Cardiac ventricle fibroblast (primary cell): ENCODE measurements around the gene AP2B1. TPM values are rescaled to one million over a fixed set of nuclear protein-coding genes. Genes with fewer than 3 reads are reported as not detected.

Source experiments
- total RNA-seq: library from RNA; depleted of rRNA; stranded (reverse); fragments of >200 nt; gene quantifications from 2 replicates; pipeline ENCODE4 v1.2.3, GENCODE V29; 2015

AP2B1 gene
- total RNA-seq, result 80.6 and 81.1 TPM in 2 replicates

DNA sequence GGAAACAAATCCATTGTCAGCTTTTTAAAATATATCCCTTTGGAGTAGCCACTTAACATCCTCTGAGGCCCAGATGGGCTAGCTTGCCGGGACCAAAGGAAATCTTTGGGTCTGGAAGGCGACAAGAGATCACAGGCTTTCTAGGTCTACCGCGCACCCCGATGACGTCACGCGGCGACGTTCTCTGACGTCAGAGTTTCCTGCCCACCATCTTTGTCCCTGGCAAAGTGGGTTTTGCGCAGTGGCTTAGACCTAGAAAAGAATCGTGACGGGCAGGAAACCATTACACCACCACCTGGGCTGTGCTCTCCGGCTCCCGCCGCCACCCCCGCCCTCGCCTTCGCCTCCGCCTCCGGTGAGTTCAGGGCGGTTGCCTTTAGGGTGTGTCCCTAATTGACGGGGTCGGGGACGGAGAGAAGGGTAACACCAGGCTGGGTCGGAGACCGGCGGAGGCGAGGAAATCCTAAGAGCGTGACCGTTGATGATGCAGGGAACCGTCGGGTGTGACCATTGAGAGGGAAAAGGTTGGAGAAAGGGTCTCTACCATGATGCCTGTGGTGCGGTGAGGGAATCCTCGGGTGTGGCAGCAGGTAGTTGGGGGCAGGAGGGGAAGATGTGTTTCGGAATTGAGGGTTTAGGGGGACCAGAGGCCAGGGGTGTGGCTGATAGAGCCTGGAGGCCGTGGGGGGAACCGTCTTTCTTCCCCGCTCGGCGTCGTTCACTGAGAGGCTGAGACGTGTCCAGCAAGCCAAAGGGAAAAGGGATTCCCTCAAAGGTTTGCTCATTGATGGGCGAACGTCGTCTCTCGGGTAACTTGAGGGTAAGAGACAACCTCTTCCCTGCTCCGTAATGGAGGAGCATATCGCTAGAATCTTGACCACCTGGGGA is at the start of gene AP2B1:
AP2B1 (plus strand) TSS at position 249 of the 888 bp plus-strand sequence. CDS start 6,709 bp downstream, outside the sequence.

GRCh38 chr17:35537601-35538141 is 49.5 kb upstream of the AP2B1 start, which contains the start of gene SLFN12L:
SLFN12L (minus strand) TSS chr17:35537678; CDS start chr17:35522364, 15,314 bp downstream.

DNA sequence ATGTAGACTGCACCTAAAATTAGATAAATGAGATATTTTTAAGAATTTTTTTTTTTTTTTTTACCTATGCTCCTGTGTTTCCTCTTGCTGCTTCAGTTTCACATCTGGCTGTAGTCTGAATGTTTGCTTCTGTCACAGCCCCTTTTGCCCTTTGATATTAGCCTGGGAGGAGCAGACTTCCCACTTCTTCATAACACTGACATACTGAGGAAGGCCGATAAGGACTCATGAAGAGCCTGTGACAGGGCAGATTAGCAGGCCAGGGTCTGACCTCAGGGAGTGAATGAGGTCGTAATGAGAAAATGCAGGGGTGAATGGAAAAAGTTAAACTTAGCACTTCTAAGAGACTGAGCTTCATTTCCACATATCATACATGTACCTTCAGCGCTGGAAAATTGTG is 26.4 kb upstream of the AP2B1 start, which contains the start of gene SLFN14:
SLFN14 (minus strand) TSS at position 117 of the 400 bp plus-strand sequence. CDS start 2,757 bp downstream, outside the sequence.

DNA sequence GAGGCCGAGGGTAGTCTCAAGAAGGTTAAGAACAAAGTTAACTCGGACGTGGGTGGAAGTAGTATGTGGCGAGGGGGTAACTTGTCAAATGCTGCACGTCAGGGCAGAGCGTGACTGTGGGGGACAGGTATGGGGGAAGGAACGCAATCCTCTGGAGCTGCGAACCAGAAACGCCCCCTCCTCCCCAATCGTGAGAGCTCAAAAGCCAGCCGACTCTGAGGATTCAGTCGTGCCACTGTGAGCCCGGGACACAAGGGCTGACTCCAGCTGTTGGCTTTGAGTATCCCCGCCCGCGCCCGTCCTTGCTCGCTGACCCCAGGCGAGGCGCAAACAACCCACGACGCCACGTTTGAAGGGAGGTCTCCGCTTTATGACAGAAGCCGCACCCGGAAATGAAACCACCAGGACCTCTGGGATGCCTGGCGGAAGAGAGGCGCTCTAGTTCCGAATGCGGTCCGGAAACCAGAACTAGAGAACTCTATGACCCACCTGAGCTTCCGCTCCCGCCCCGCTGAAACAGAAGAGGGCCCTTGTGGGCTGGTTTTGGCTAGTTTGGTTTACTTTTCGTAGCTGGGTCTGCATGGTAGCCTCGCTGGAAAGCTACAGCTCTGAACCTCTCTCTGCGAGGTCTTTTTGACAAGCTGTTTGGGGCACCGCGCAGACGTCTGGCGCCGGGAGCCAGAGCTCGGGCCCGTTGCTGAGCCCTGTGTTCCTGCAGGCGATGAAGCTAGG is 8.8 kb upstream of the AP2B1 start, which contains the start of gene PEX12:
PEX12 (minus strand) TSS at position 375 of the 732 bp plus-strand sequence. CDS start 550 bp downstream, outside the sequence.

DNA sequence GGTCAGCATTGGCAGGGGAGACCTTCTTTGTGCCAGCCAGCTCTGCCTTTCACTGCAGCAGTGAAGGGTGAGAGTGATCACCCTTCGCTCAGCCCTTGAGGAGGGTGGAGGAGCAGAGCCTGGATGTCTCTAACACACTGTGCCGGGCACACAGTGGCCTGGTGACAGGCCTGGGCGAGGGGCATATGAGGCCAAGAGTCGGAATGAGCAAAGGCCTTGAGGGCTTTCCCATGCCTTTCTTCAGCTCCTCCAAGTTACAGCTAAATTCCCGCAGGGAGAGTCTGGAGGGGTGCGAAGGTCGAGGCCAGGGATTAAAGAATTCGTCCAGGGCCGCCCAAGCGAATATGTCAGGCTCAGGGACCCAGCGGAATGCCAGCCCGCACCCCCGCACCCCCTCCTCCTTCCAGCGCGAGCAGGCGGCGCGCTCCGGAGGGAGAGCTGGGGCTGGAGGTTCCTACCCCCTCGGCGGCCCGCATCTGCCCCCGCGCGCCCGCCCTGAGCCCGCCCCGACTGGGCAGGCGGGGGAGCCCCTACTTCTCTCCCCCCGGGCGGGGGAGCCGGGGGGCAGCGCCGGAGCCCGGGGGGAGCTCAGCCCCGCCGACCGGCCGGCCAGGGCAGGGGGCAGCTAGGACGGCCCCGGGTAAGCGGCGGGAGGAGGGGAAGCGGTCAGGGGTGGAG is 144.3 kb downstream of the AP2B1 start, which contains the start of gene RASL10B:
RASL10B (plus strand) TSS at position 401 of the 678 bp plus-strand sequence. CDS start 3,546 bp downstream, outside the sequence.

GRCh38 chr17:35752945-35753764 is 166.0 kb downstream of the AP2B1 start, which contains the start of gene GAS2L2:
GAS2L2 (minus strand) TSS chr17:35753239; CDS start chr17:35752850, 389 bp downstream.

GRCh38 chr17:35760587-35760986 is 173.5 kb downstream of the AP2B1 start, which contains the start of gene C17orf50:
C17orf50 (plus strand) TSS chr17:35760887; CDS start chr17:35760942, 55 bp downstream.

Other genes starting within 250 kb of the AP2B1 start
- 40.2 and 46.7 TPM in 2 replicates for gene SLFN11, start 213.7 kb upstream of the AP2B1 start, total RNA-seq
- gene SLFN12, start 154.8 kb upstream of the AP2B1 start, total RNA-seq, result 14.7 and 20.2 TPM in 2 replicates
- gene SLFN13, start 138.6 kb upstream of the AP2B1 start, total RNA-seq, result 2.0 and 2.4 TPM in 2 replicates
- gene SLFN12L, start 49.6 kb upstream of the AP2B1 start, total RNA-seq, result 0.05 and 0.37 TPM in 2 replicates
- gene SLFN14, start 26.5 kb upstream of the AP2B1 start, total RNA-seq, result not detected in 2 replicates
- 7.6 TPM in 2 replicates for gene PEX12, start 8.8 kb upstream of the AP2B1 start, total RNA-seq
- gene RASL10B, start 144.3 kb downstream of the AP2B1 start, total RNA-seq, result 2.4 and 2.6 TPM in 2 replicates
- 0.44 TPM in 1 of 2 replicates, not detected in the other for gene GAS2L2, start 165.9 kb downstream of the AP2B1 start, total RNA-seq
- not detected in 2 replicates for gene C17orf50, start 173.6 kb downstream of the AP2B1 start, total RNA-seq
- gene MMP28, start 208.3 kb downstream of the AP2B1 start, total RNA-seq, result 0.68 and 1.7 TPM in 2 replicates
- gene TAF15, start 222.2 kb downstream of the AP2B1 start, total RNA-seq, result 26.6 and 28.9 TPM in 2 replicates